Measurements from ENCODE around the gene CNKSR1. TPM values are rescaled to one million over a fixed set of nuclear protein-coding genes. Genes with fewer than 3 reads are reported as not detected.

Gene CNKSR1
- total RNA-seq, 4 donors from 2014 or later, result 0.29 to 13.3 (median 7.2) TPM

DNA sequence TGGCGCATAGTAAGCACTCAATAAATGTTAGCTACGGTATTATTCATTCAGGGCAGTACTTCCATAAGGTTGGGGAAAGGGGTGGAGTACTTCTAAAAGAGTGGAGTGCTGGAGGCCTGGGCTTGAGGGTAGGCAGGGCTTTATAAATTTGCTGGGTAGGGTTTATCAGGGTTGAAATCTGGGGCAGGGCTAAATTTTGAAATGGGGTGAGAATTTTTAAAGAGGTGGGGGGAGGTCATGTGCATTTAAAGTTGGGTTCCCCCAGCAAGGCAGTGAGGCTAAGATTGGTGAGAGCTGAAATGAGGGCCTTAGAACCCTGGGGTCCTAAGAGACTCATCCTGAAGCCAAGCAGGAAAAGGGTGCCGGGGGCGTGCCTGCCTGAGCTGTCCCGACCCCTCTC, 23.1 kb downstream of the CNKSR1 start:
- TF ChIP-seq, protein P1, sequence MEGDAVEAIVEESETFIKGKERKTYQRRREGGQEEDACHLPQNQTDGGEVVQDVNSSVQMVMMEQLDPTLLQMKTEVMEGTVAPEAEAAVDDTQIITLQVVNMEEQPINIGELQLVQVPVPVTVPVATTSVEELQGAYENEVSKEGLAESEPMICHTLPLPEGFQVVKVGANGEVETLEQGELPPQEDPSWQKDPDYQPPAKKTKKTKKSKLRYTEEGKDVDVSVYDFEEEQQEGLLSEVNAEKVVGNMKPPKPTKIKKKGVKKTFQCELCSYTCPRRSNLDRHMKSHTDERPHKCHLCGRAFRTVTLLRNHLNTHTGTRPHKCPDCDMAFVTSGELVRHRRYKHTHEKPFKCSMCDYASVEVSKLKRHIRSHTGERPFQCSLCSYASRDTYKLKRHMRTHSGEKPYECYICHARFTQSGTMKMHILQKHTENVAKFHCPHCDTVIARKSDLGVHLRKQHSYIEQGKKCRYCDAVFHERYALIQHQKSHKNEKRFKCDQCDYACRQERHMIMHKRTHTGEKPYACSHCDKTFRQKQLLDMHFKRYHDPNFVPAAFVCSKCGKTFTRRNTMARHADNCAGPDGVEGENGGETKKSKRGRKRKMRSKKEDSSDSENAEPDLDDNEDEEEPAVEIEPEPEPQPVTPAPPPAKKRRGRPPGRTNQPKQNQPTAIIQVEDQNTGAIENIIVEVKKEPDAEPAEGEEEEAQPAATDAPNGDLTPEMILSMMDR (IDR thresholded peaks at IDR 0.05), result no peak
- no peak for TF ChIP-seq POLR2A (IDR thresholded peaks at IDR 0.05)
- Histone ChIP-seq H3K4me3 (no peak overlapping the region), H3K4me1 (no peaks in the 10 kb centered on the region), H3K27me3 (no peaks in the 10 kb centered on the region), H3K36me3 (no peaks in the 10 kb centered on the region), H3K9me3 (no peaks in the 10 kb centered on the region), H3K27ac (peak overlapping the region in 1 of 2 donors; percentile 75)
- DNase-seq, result no peak
- intact Hi-C loops (cut with DNase I; ENCODE audit: low total_unique reads), result no loop called here

DNA sequence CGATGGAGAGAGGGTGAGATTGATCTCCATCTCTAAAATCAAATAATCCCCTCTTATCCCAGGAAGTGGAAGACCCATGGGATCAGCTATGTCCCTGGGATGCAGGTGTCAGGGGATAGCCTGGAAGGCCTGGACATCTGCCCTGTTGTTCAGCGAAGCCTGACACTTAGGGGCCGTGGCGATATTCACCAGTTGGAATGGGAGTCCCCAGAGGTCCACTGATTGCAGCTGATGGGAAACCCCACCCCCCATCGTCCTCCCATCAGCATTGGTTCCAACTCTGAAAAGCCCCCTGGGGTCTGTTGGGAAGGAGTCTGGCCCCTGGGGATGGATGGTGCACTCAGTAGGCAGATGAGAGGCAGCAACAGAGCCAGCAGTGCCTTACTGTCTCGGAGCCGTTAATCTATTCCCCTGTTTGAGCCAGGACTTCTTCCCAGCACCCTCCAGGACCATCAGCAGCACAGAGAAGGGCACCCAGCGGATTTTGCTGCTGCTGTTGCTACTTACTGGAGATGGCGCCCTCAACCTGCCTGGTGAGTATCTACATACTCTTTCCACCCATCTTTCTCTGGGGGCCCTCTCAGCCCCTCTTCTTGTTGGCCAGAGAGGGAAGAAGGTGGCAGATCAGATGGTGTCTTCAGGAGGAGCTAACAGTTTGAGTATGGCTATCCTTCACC, 26.5 kb downstream of the CNKSR1 start:
- Histone ChIP-seq H3K4me1 (no peaks in the 10 kb centered on the region), H3K27ac (no peak overlapping the region), H3K4me3 (no peak overlapping the region), H3K9me3 (no peaks in the 10 kb centered on the region), H3K27me3 (no peaks in the 10 kb centered on the region), H3K36me3 (no peaks in the 10 kb centered on the region)
- TF ChIP-seq, protein P1 (IDR thresholded peaks at IDR 0.05), result no peak
- no peak for TF ChIP-seq POLR2A (IDR thresholded peaks at IDR 0.05)
- intact Hi-C loops (cut with DNase I; ENCODE audit: low total_unique reads), result no loop called here
- no peak for DNase-seq

DNA sequence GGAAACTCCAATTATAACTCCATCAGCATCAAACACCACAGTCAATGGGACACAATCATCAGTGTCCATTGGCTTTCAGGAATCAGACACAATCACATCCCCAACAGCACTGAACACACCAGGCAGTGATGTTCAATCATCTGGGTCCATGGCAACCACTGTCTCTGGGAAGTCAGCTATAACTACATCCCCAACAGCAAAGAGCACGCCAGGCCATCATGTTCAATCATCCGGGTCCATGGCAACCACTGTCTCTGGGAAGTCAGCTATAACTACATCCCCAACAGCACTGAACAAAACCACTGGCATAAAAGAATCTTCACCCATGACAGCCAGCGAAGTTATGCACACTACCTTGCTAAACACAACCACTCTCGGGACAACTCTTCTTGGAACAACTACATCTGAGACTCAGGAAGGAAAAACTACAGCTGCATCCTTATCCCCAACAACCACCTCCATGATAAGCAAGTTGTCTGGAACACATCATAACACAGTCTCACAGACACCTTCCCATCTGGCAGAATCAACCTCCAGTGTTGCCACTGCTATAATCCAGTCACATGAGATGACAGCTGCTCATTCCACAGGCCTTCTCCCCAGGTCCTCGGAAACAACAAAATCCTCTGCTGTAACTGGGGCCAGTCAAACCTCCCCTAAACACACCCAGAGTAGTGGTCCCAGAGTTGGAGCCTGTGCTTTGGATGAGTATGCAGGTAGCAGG, 33.0 kb downstream of the CNKSR1 start:
- no peak overlapping the region for H3K4me3 ChIP-seq
- H3K27me3 ChIP-seq, result no peaks in the 10 kb centered on the region
- H3K27ac ChIP-seq, result no peak overlapping the region
- no peaks in the 10 kb centered on the region for H3K36me3 ChIP-seq
- no peaks in the 10 kb centered on the region for H3K9me3 ChIP-seq
- H3K4me1 ChIP-seq, result no peaks in the 10 kb centered on the region
- intact Hi-C loops (cut with DNase I; ENCODE audit: low total_unique reads), result no loop called here
- TF ChIP-seq POLR2A (IDR thresholded peaks at IDR 0.05), result no peak
- TF ChIP-seq, protein P1 (IDR thresholded peaks at IDR 0.05), result no peak
- no peak for DNase-seq

DNA sequence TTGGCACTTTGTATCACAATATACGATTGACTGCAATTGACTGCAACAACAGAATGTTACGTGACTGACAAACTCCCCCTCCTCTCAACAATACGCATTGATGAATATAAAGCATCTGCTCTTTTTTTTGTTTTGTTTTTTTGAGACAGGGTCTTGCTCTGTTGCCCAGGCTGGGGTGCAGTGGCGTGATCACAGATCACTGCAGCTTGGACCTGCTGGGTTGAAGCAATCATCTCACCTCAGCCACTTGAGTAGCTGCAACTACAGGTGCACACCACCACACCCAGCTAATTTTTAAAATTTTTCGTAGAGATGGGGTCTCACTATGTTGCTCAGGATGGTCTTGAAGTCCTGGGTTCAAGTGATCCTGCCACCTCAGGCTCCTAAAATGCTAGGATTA, 35.4 kb downstream of the CNKSR1 start:
- no peak for DNase-seq

More for the DNA sequence above, 35.4 kb downstream of the CNKSR1 start:
- intact Hi-C loops (cut with DNase I; ENCODE audit: low total_unique reads), result no loop called here
- no peak overlapping the region for H3K27ac ChIP-seq
- no peaks in the 10 kb centered on the region for H3K27me3 ChIP-seq
- H3K4me1 ChIP-seq, result no peaks in the 10 kb centered on the region
- no peaks in the 10 kb centered on the region for H3K9me3 ChIP-seq
- TF ChIP-seq POLR2A (IDR thresholded peaks at IDR 0.05), result no peak
- TF ChIP-seq, protein P1 (IDR thresholded peaks at IDR 0.05), result no peak
- H3K36me3 ChIP-seq, result no peaks in the 10 kb centered on the region
- no peak overlapping the region for H3K4me3 ChIP-seq

Data from uterus (tissue), 4 donors.